Endodermal cell (in vitro differentiated cells): Measurements from ENCODE around the gene CPAMD8. TPM values are rescaled to one million over a fixed set of nuclear protein-coding genes. Genes with fewer than 3 reads are reported as not detected.

ENCODE experiments used
- DNase-seq: peaks from one replicate; pipeline ENCODE4 v3.0.0-alpha.2; 2017
- H3K27ac ChIP-seq: 2 replicates; pipeline ENCODE4 v1.5.1; 2013; ENCODE audit warnings: mild to moderate bottlenecking, low read depth, low read length, moderate library complexity
- H3K27me3 ChIP-seq: 2 replicates; pipeline ENCODE4 v1.6.1; 2013; ENCODE audit warnings: mild to moderate bottlenecking, low read length, moderate library complexity; ENCODE audit not compliant: insufficient read depth, control insufficient read depth, poor library complexity, severe bottlenecking
- H3K36me3 ChIP-seq: 2 replicates; pipeline ENCODE4 v1.7.0; 2013; ENCODE audit warnings: mild to moderate bottlenecking, low read length, moderate library complexity; ENCODE audit not compliant: control insufficient read depth, insufficient read depth
- H3K4me1 ChIP-seq: one replicate; pipeline ENCODE4 v1.7.0; 2013; ENCODE audit warnings: low read length; ENCODE audit not compliant: control insufficient read depth, insufficient read depth
- H3K4me3 ChIP-seq: 2 replicates; pipeline ENCODE4 v1.5.1; 2013; ENCODE audit warnings: mild to moderate bottlenecking, low read length, moderate library complexity
- H3K9ac ChIP-seq: 2 replicates; pipeline ENCODE4 v1.6.1; 2013; ENCODE audit warnings: mild to moderate bottlenecking, low read length, moderate library complexity; ENCODE audit not compliant: poor library complexity, severe bottlenecking; ENCODE audit errors: extremely low read depth
- H3K9me3 ChIP-seq: 2 replicates; pipeline ENCODE4 v1.6.1; 2013; ENCODE audit warnings: mild to moderate bottlenecking, low read length, moderate library complexity; ENCODE audit not compliant: control insufficient read depth
- H3K27ac Mint-ChIP-seq: 2 replicates; pipeline ENCODE4 v1.8.0; 2020; ENCODE audit warnings: mixed read lengths
- H3K27me3 Mint-ChIP-seq: 2 replicates; pipeline ENCODE4 v1.8.0; 2021; ENCODE audit warnings: mild to moderate bottlenecking, mixed read lengths; ENCODE audit not compliant: insufficient read depth
- H3K36me3 Mint-ChIP-seq: 2 replicates; pipeline ENCODE4 v1.8.0; 2020; ENCODE audit warnings: low read depth, mixed read lengths
- H3K4me1 Mint-ChIP-seq: 2 replicates; pipeline ENCODE4 v1.8.0; 2020; ENCODE audit warnings: mixed read lengths
- H3K4me3 Mint-ChIP-seq: 2 replicates; pipeline ENCODE4 v1.8.0; 2020; ENCODE audit warnings: mild to moderate bottlenecking, moderate library complexity, mixed read lengths
- H3K9me3 Mint-ChIP-seq: 2 replicates; pipeline ENCODE4 v1.8.0; 2020; ENCODE audit warnings: mild to moderate bottlenecking, mixed read lengths
- WGBS, 2 experiments: methylation state at CpG; one replicate each; pipeline versions ENCODE4 v1.1.5 to v1.1.7; 2013; ENCODE audit warnings: missing lambda C conversion rate in 2 of 2, mixed read lengths in 1 of 2; ENCODE audit not compliant: insufficient coverage in 1 of 2, insufficient read length in 1 of 2; 5-methylcytosine and 5-hydroxymethylcytosine counted together
- total RNA-seq, 2 donors: library from RNA; stranded (reverse); fragmentation: NEBNext Ultra II Directional in 1 of 2; extraction: Animal tissue kit (Norgen Biotek cat#: 25700) in 1 of 2; gene quantifications; 2 replicates in 1 of 2; 3 replicates in 1 of 2; pipeline ENCODE4 v1.2.1, GENCODE V29; 2021
- TF ChIP-seq, protein P1 (sequence below): fragments of 200-600 bp; sonication (generic); conservative IDR thresholded peaks from 2 replicates; pipeline ENCODE4 v1.5.0; 2021; ENCODE audit warnings: antibody characterized with exemption, mild to moderate bottlenecking

CPAMD8 gene
- total RNA-seq, 2 donors from 2014 or later = 19.7 to 22.9 TPM

DNA sequence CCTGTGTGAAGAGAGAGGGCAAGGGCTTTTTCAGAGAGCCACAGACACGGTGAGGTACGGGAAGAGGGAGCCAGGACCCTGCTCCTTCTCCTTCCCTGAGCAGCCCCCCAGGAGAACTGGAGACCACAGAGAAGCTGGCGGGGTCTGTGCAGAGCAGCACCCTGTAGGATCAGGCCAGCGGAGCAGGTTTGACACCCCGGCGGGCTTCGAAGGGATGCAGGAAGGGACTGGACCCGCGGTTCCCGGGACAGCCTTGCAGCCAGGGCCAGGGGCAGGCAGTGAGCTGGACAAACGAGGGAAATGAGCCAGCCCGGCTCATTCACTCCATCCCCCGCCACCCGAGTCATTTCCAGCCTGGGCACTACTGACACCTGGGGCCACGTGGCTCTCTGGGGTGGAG is 22.2 kb downstream of the CPAMD8 start:
- H3K27ac Mint-ChIP-seq = no peak overlapping the region

DNA sequence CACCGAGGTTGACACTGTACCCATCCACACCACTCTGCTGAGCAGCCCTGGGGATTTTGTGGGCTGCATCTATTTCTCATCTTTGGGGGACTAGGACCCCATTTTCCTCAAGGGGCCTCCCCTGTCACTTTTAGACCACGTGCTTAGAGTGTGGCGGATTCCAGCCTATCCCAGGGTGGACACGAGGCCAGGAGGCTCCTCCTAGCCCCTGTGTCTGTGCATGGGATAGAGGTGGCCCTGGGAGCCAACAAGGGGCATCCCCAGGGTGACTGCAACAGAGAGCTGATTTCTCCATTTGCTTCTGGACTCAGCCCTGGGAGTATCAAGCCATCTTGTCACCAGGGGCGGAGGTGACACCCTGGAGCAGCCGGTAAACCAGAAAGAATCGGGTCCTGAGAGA is 24.2 kb downstream of the CPAMD8 start:
- Histone ChIP-seq H3K27me3 (no peaks in the 10 kb centered on the region), H3K9me3 (peaks cover 7% of the 10 kb centered on the region), H3K4me3 (no peak overlapping the region), H3K36me3 (peaks cover 3% of the 10 kb centered on the region), H3K27ac (no peak overlapping the region), H3K9ac (no peak overlapping the region), H3K4me1 (no peaks in the 10 kb centered on the region)
- 71 to 75% methylated on average over 4 to 7 of the region's 7 CpGs for WGBS, 2 experiments
- Mint-ChIP-seq H3K27me3 (no peaks in the 10 kb centered on the region), H3K27ac (no peak overlapping the region), H3K36me3 (peaks cover 26% of the 10 kb centered on the region), H3K9me3 (peaks cover 11% of the 10 kb centered on the region), H3K4me3 (no peak overlapping the region), H3K4me1 (no peaks in the 10 kb centered on the region)
- DNase-seq = no peak
- TF ChIP-seq, protein P1, sequence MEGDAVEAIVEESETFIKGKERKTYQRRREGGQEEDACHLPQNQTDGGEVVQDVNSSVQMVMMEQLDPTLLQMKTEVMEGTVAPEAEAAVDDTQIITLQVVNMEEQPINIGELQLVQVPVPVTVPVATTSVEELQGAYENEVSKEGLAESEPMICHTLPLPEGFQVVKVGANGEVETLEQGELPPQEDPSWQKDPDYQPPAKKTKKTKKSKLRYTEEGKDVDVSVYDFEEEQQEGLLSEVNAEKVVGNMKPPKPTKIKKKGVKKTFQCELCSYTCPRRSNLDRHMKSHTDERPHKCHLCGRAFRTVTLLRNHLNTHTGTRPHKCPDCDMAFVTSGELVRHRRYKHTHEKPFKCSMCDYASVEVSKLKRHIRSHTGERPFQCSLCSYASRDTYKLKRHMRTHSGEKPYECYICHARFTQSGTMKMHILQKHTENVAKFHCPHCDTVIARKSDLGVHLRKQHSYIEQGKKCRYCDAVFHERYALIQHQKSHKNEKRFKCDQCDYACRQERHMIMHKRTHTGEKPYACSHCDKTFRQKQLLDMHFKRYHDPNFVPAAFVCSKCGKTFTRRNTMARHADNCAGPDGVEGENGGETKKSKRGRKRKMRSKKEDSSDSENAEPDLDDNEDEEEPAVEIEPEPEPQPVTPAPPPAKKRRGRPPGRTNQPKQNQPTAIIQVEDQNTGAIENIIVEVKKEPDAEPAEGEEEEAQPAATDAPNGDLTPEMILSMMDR = no peak

More for the DNA sequence above, 22.2 kb downstream of the CPAMD8 start:
- TF ChIP-seq, protein P1 = no peak
- H3K9me3 Mint-ChIP-seq = no peaks in the 10 kb centered on the region
- peaks cover 19% of the 10 kb centered on the region for H3K36me3 Mint-ChIP-seq
- Histone ChIP-seq H3K36me3 (no peaks in the 10 kb centered on the region), H3K9me3 (no peaks in the 10 kb centered on the region), H3K27me3 (no peaks in the 10 kb centered on the region), H3K9ac (no peak overlapping the region), H3K4me1 (no peaks in the 10 kb centered on the region), H3K4me3 (no peak overlapping the region), H3K27ac (no peak overlapping the region)
- WGBS, 2 experiments = 91 to 100% methylated on average over 6 to 15 of the region's 15 CpGs
- H3K4me1 Mint-ChIP-seq = no peaks in the 10 kb centered on the region
- no peak for DNase-seq
- H3K4me3 Mint-ChIP-seq = no peak overlapping the region
- no peaks in the 10 kb centered on the region for H3K27me3 Mint-ChIP-seq

DNA sequence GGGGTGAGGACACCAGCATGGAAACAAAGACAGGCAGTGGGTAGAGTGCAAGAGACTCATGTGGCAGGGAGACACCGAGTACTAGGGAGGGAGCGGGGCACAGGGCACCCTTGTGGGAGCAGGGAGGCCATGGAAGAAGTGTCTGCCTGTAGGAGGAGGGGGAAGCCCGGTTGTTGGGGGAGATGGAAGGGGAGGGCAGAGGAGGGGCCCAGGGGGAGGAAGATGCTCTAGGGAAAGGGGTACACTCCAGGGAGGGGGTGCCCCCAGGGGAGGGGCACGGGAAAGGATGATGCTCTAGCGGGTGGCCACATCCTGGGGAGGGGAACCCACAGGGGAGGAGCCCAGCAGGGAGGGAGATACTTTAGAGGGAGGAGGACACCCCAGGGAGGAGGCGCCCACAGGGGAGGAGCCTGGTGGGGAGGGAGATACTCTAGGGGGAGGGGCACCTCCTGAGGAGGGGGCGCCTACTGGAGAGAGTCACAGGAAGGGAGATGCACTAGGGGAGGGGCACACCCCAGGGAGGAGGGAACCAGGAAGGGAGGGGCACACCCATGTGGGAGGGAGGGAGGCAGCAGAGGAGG is 24.9 kb downstream of the CPAMD8 start:
- Mint-ChIP-seq H3K27me3 (no peaks in the 10 kb centered on the region), H3K4me1 (no peaks in the 10 kb centered on the region), H3K36me3 (peaks cover 30% of the 10 kb centered on the region), H3K4me3 (no peak overlapping the region), H3K27ac (peak overlapping the region; percentile 61), H3K9me3 (peaks cover 11% of the 10 kb centered on the region)
- no peaks in the 10 kb centered on the region for H3K4me1 ChIP-seq
- H3K27ac ChIP-seq = no peak overlapping the region
- H3K27me3 ChIP-seq = no peaks in the 10 kb centered on the region
- peaks cover 3% of the 10 kb centered on the region for H3K36me3 ChIP-seq
- TF ChIP-seq, protein P1 = no peak
- peaks cover 7% of the 10 kb centered on the region for H3K9me3 ChIP-seq
- peak; percentile 48 for DNase-seq
- H3K4me3 ChIP-seq = no peak overlapping the region
- no peak overlapping the region for H3K9ac ChIP-seq
- 71 to 76% methylated on average over 4 to 7 of the region's 7 CpGs for WGBS, 2 experiments
